ENCODE results near the gene GPR176. TPM values are rescaled to one million over a fixed set of nuclear protein-coding genes. Genes with fewer than 3 reads are reported as not detected.

GPR176 gene
- total RNA-seq, 2 experiments from 2014 or later, result 0.12 TPM; not detected in 1

- DNase-seq, result no peak
- Mint-ChIP-seq H3K27me3 (no peaks in the 10 kb centered on the region), H3K36me3 (no peaks in the 10 kb centered on the region), H3K27ac (peak overlapping the region; percentile 34), H3K4me3 (no peak overlapping the region), H3K9me3 (no peaks in the 10 kb centered on the region), H3K4me1 (peaks cover 51% of the 10 kb centered on the region)
Measured at GRCh38 chr15:39785841-39786240, 134.2 kb downstream of the GPR176 start.

- Mint-ChIP-seq H3K36me3 (no peaks in the 10 kb centered on the region), H3K9me3 (no peaks in the 10 kb centered on the region), H3K27ac (no peak overlapping the region), H3K27me3 (no peaks in the 10 kb centered on the region), H3K4me1 (peaks cover 51% of the 10 kb centered on the region), H3K4me3 (no peak overlapping the region)
- DNase-seq, result no peak
Measured at GRCh38 chr15:39785139-39785538, 134.9 kb downstream of the GPR176 start.

GRCh38 chr15:39784638-39785037 lies 135.4 kb downstream of the GPR176 start:
- no peak overlapping the region for H3K27ac Mint-ChIP-seq
- no peak for DNase-seq
- H3K36me3 Mint-ChIP-seq, result no peaks in the 10 kb centered on the region
- peaks cover 51% of the 10 kb centered on the region for H3K4me1 Mint-ChIP-seq
- no peaks in the 10 kb centered on the region for H3K27me3 Mint-ChIP-seq
- H3K9me3 Mint-ChIP-seq, result no peaks in the 10 kb centered on the region
- H3K4me3 Mint-ChIP-seq, result no peak overlapping the region

- Mint-ChIP-seq H3K4me3 (peak overlapping the region; percentile 74), H3K4me1 (peaks cover 51% of the 10 kb centered on the region), H3K36me3 (no peaks in the 10 kb centered on the region), H3K27me3 (no peaks in the 10 kb centered on the region), H3K27ac (peak overlapping the region; percentile 71), H3K9me3 (no peaks in the 10 kb centered on the region)
- no peak for DNase-seq
Measured at GRCh38 chr15:39784125-39784524, 135.9 kb downstream of the GPR176 start.

- Mint-ChIP-seq H3K4me3 (peak overlapping the region; percentile 74), H3K27me3 (no peaks in the 10 kb centered on the region), H3K9me3 (no peaks in the 10 kb centered on the region), H3K4me1 (peaks cover 48% of the 10 kb centered on the region), H3K27ac (peak overlapping the region; percentile 71), H3K36me3 (no peaks in the 10 kb centered on the region)
- no peak for DNase-seq
Measured at GRCh38 chr15:39783244-39783820, 136.7 kb downstream of the GPR176 start.

- peak within 1 kb of the TSS; percentile 74 for H3K4me3 Mint-ChIP-seq
Measured at GRCh38 chr15:39782441-39783138, 137.5 kb downstream of the GPR176 start, which contains the start of gene FSIP1. Gene FSIP1 (minus strand): TSS chr15:39782841. CDS start chr15:39776524, 6,317 bp downstream.

GRCh38 chr15:39781967-39782302 lies 138.1 kb downstream of the GPR176 start:
- no peak for DNase-seq
- Mint-ChIP-seq H3K9me3 (no peaks in the 10 kb centered on the region), H3K36me3 (no peaks in the 10 kb centered on the region), H3K27ac (peak overlapping the region; percentile 71), H3K4me1 (peaks cover 37% of the 10 kb centered on the region), H3K4me3 (peak overlapping the region; percentile 74), H3K27me3 (peaks cover 4% of the 10 kb centered on the region)

More at GRCh38 chr15:39782441-39783138, 137.5 kb downstream of the GPR176 start, which contains the start of gene FSIP1:
- Mint-ChIP-seq H3K36me3 (no peaks in the 10 kb centered on the region), H3K9me3 (no peaks in the 10 kb centered on the region), H3K27ac (peak within 1 kb of the TSS; percentile 71), H3K4me1 (peaks cover 40% of the 10 kb centered on the region), H3K27me3 (no peaks in the 10 kb centered on the region)
- peak; percentile 96 for DNase-seq

GRCh38 chr15:39781147-39781966 lies 138.7 kb downstream of the GPR176 start:
- Mint-ChIP-seq H3K4me1 (peaks cover 33% of the 10 kb centered on the region), H3K27me3 (peaks cover 4% of the 10 kb centered on the region), H3K4me3 (peak overlapping the region; percentile 44), H3K27ac (peak overlapping the region; percentile 57), H3K9me3 (no peaks in the 10 kb centered on the region), H3K36me3 (no peaks in the 10 kb centered on the region)
- no peak for DNase-seq

GRCh38 chr15:39778021-39778420 lies 142.0 kb downstream of the GPR176 start:
- no peak overlapping the region for H3K27ac Mint-ChIP-seq

GRCh38 chr15:39777496-39777895 lies 142.6 kb downstream of the GPR176 start:
- Mint-ChIP-seq H3K27me3 (peaks cover 4% of the 10 kb centered on the region), H3K4me3 (no peak overlapping the region), H3K27ac (no peak overlapping the region), H3K4me1 (peaks cover 21% of the 10 kb centered on the region), H3K9me3 (no peaks in the 10 kb centered on the region), H3K36me3 (peaks cover 5% of the 10 kb centered on the region)
- DNase-seq, result no peak

More at GRCh38 chr15:39778021-39778420, 142.0 kb downstream of the GPR176 start:
- no peaks in the 10 kb centered on the region for H3K9me3 Mint-ChIP-seq
- H3K27me3 Mint-ChIP-seq, result peaks cover 4% of the 10 kb centered on the region
- H3K4me3 Mint-ChIP-seq, result no peak overlapping the region
- no peak for DNase-seq
- H3K36me3 Mint-ChIP-seq, result peaks cover 5% of the 10 kb centered on the region
- peaks cover 21% of the 10 kb centered on the region for H3K4me1 Mint-ChIP-seq

GRCh38 chr15:39776068-39776467 lies 144.0 kb downstream of the GPR176 start:
- no peak overlapping the region for H3K4me3 Mint-ChIP-seq
- peaks cover 5% of the 10 kb centered on the region for H3K36me3 Mint-ChIP-seq
- DNase-seq, result no peak
- no peak overlapping the region for H3K27ac Mint-ChIP-seq
- H3K4me1 Mint-ChIP-seq, result peaks cover 12% of the 10 kb centered on the region
- peaks cover 4% of the 10 kb centered on the region for H3K27me3 Mint-ChIP-seq
- no peaks in the 10 kb centered on the region for H3K9me3 Mint-ChIP-seq

- no peaks in the 10 kb centered on the region for H3K9me3 Mint-ChIP-seq
- peak overlapping the region; percentile 18 for H3K4me3 Mint-ChIP-seq
- H3K4me1 Mint-ChIP-seq, result peaks cover 12% of the 10 kb centered on the region
- H3K27ac Mint-ChIP-seq, result no peak overlapping the region
- H3K36me3 Mint-ChIP-seq, result peaks cover 5% of the 10 kb centered on the region
- peak; percentile 26 for DNase-seq
- peaks cover 4% of the 10 kb centered on the region for H3K27me3 Mint-ChIP-seq
Measured at GRCh38 chr15:39774688-39775267, 145.3 kb downstream of the GPR176 start.

- H3K9me3 Mint-ChIP-seq, result no peaks in the 10 kb centered on the region
Measured at GRCh38 chr15:39770748-39771689, 149.0 kb downstream of the GPR176 start.

GRCh38 chr15:39767921-39768320 lies 152.1 kb downstream of the GPR176 start:
- Mint-ChIP-seq H3K27ac (no peak overlapping the region), H3K4me1 (no peaks in the 10 kb centered on the region), H3K4me3 (no peak overlapping the region), H3K36me3 (no peaks in the 10 kb centered on the region), H3K9me3 (no peaks in the 10 kb centered on the region), H3K27me3 (peaks cover 4% of the 10 kb centered on the region)
- DNase-seq, result no peak

More at GRCh38 chr15:39770748-39771689, 149.0 kb downstream of the GPR176 start:
- H3K27me3 Mint-ChIP-seq, result no peaks in the 10 kb centered on the region
- no peak overlapping the region for H3K4me3 Mint-ChIP-seq
- no peak overlapping the region for H3K27ac Mint-ChIP-seq
- DNase-seq, result no peak
- peaks cover 12% of the 10 kb centered on the region for H3K4me1 Mint-ChIP-seq
- H3K36me3 Mint-ChIP-seq, result peaks cover 5% of the 10 kb centered on the region

Measured in activated naive CD8-positive, alpha-beta T cell treated with anti-CD3 and anti-CD28 coated beads for 36 hours (primary cell).